GM19328 (cell line): ENCODE results near the gene WWOX.

Experiments
- ATAC-seq: cut with Tn5 transposase; IDR thresholded peaks from one replicate; pipeline ENCODE4 v1.9.1; 2021; ENCODE audit warnings: mild to moderate bottlenecking, moderate library complexity; ENCODE audit not compliant: unreplicated experiment

The WWOX gene

DNA sequence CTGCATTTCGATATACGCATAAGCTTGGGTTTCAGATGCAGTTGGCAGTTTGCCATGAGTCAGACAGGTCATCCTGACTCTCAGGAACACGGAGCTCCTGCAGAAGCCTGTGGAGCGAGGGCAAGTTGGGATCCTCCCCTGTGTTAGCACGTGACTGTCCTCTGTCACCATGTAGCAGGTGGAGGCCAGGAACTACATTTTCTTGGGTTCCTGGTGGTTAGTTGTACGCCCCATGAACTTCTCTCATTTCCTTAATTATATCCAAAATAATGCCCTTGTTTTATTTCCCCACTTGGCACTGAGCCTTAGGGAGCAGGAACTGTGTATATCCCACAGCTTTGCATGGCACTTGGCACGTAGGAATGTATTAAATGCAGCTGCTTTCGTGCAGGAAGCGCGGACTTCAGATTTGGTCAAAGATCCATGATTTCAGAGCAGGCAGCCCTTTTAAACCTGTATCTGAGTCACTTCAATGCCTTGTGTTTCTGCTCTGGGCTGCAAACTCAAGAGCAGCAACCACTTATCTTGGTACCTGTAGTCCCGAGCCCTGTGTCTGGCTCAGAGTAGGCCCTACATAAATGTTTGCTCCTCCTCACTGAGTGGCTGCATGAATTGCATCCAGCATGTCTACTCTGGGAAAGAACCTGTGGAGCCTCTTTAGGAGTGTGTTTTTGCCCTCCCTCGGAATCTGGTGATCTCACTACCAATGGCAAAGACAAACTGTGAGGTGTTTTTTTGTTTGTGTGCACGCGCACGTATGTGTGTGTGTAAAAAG lies 1072.7 kb downstream of the WWOX start:
- ATAC-seq = no peak

- no peak for ATAC-seq
These were observed 1073.6 kb downstream of the WWOX start for GRCh38 chr16:79172976-79173500.

DNA sequence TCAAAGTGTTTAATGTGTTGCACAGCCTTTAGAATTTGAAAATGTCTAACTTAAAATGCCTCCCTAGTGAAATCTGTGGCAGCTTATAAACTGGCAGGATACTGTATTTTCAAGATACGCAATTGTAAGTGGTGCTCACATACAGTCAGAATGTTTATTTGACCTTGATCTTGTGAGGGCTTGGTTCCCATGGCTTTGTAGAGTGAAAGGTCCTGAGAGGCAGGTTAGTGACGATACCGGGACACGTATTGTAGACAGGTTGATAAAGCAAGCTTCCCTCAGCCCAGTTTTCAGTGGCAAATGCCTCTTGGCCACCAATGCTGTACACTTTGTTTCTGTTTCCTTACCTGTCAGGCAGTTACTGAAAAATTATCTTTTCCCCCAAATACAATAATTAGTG lies 1074.5 kb downstream of the WWOX start:
- no peak for ATAC-seq

GRCh38 chr16:79175286-79176057 lies 1076.0 kb downstream of the WWOX start:
- ATAC-seq = no peak

DNA sequence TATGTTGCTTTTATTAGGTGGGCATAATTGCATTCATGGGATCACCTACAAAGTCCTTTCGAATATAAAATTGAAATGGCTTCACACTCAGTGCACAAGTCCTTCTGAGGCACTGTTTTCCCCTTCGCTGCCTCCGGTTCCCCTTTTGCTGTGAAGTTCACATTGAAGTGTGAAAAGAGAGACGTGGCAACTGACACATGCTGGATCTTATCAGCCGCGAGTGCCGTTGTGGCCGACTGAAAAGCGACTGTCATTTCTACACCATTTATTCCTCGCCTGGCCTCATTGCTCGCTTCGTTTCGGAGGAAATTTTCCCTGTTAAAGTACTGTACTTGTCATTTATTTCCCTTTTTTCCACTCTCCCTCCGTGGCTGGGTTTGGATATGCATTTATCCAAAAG lies 1077.6 kb downstream of the WWOX start:
- no peak for ATAC-seq

GRCh38 chr16:79181419-79181818 lies 1082.0 kb downstream of the WWOX start:
- ATAC-seq = no peak

DNA sequence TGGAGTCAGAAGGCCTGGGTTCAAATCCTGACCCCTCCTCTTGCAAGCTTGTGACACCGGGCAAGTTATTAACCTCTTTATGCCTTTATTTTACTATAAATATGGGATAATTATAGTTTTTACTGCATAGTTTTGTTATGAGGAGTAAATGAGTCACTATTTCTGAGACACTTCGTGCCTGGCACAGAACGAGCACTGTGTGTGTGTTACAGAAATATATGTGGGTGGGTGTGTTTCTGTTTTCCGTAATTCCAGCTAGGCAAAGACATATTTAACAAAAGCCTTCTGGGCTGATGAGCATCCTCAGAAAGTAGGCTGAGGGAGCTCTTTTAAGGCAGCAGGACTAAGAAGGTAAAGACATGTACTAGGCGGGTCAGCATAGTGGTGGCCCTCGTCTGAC lies 1083.2 kb downstream of the WWOX start:
- no peak for ATAC-seq

DNA sequence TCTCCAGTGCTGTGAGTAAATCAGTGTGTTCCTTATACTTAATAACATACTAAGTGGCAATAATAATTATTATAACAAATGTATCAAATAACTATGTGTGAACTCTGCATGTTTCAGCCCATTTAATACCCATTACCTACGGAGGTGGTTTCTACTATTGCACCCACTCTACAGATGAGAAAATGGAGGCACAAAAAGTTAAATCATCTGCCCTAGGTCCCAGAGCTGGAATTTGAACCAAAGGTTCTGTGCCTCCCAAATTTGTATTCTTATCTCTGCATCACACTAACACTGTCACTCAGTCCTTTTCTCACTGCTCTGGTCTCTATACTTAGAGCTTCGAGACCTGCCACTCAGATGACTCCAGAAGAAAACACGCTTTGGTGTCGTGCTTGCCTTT lies 1084.1 kb downstream of the WWOX start:
- ATAC-seq = no peak

- no peak for ATAC-seq
These were observed 1085.1 kb downstream of the WWOX start for GRCh38 chr16:79184464-79185030.

- ATAC-seq = no peak
These were observed 1086.3 kb downstream of the WWOX start for GRCh38 chr16:79185711-79186110.

- no peak for ATAC-seq
These were observed 1086.7 kb downstream of the WWOX start for GRCh38 chr16:79186196-79186595.

GRCh38 chr16:79188115-79188738 lies 1088.8 kb downstream of the WWOX start:
- ATAC-seq = no peak

- no peak for ATAC-seq
These were observed 1089.3 kb downstream of the WWOX start for GRCh38 chr16:79188739-79189122.

GRCh38 chr16:79190542-79190941 lies 1091.1 kb downstream of the WWOX start:
- ATAC-seq = no peak

DNA sequence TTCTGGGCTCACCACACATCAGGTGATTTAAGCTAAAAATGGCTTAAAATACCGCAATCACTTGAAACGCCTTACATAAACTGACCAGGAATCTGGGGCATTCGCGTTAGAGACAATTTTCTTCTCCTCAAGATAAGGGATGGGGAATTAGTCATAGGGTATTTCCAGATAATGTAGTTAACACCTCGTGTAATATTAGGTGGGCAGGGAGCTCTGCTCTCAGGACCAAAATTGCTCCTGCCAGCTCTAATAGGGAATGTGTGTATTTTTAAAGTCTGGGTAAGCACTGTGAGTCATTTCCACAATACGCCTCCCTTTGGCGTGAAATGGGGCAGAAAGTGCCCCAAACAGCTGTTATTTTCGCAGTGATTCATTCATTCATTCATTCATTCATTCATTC lies 1092.5 kb downstream of the WWOX start:
- no peak for ATAC-seq

DNA sequence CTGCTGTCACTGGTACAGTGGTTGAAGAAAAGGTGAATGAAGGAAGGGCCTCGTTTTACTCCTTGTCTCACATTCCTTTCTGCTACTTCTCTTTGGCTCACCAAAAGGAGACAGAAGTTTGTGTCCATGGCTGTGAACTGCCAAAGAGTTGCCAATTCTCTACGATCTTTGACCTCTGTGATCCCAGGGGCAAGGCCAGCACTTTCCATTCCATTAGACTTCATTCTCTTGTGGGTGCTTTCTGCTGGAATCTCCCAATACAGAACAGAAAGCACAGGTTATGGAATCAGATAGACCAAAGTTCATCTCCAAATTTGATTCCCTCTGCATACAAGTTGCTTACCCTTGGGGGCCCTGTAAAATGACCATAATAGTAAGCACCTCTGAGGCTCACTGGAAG lies 1093.5 kb downstream of the WWOX start:
- no peak for ATAC-seq

DNA sequence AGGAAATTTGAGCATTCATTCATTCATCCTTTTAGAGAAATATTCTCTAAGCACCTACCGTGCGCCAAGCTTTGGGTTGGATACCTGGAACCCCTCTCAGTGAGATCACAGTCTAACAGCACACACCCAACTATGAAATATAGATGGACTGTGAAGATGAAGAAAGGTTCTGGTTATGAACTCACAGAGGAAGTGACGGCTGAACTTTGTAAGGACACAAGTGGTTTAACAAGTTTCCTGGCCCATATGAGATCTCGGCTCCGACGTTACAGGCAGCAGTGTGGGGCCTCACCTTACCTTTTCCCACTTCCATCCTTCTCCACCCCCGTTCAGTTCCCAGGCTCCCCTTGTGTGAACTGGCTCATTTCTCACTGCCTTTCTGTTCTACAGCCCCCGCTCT lies 1094.8 kb downstream of the WWOX start:
- ATAC-seq = no peak

GRCh38 chr16:79195938-79196337 lies 1096.5 kb downstream of the WWOX start:
- ATAC-seq = no peak

DNA sequence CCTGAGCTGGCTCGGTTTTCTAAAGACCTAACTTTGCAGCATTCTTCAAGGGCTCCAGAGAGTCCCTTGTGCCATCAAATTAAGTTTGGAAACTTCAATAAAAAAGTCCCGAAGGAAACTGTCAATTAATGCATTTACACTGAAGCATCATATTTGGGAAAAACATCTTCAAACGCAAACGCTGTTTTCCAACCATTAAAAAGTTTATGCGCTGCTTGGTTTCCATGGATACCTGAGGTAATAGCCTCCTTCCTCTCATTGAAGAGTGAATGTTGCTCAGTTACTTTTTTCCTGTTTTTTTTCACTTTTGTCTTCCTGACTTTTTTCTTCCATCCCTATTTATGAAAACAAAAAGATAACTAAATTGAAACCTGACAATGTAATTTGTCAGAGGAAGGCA lies 1102.0 kb downstream of the WWOX start:
- ATAC-seq = no peak

DNA sequence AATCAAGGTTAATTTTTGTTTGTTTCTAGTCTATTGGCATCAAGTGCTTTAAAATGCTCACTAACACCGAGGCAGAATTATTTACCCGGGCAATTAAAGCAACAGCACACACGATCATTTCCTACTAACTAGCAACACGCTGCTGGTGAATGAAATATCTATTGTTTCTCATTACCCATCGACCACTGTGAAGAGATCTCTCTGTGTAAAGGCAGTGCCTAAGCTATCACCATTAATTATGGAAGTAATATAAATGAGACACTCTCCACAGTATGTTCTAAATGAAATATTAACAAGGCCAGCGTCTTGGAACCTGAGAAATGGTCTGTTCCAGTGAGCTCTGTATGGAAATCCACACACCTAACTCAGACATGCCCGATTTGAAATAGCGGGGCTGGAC lies 1103.5 kb downstream of the WWOX start:
- ATAC-seq = no peak

GRCh38 chr16:79204486-79204885 lies 1105.0 kb downstream of the WWOX start:
- no peak for ATAC-seq
